Muscle of back (tissue), 11 donors: ENCODE results near the gene IDI1. TPM values are rescaled to one million over a fixed set of nuclear protein-coding genes. Genes with fewer than 3 reads are reported as not detected.

Source experiments
- DNase-seq, 3 donors: peaks; one replicate each; pipeline versions ENCODE4 v3.0.0 to v3.0.0-alpha.2; 2013
- polyA plus RNA-seq, 10 donors: library from polyadenylated mRNA; unstranded; fragments of 120-200 nt; gene quantifications; one replicate each; pipeline ENCODE4 v1.2.1, GENCODE V29; 2013; ENCODE audit not compliant: insufficient read length in 10 of 10

The IDI1 gene
- polyA plus RNA-seq, 10 donors: 30.7 to 58.0 (median 46.6) TPM

DNA sequence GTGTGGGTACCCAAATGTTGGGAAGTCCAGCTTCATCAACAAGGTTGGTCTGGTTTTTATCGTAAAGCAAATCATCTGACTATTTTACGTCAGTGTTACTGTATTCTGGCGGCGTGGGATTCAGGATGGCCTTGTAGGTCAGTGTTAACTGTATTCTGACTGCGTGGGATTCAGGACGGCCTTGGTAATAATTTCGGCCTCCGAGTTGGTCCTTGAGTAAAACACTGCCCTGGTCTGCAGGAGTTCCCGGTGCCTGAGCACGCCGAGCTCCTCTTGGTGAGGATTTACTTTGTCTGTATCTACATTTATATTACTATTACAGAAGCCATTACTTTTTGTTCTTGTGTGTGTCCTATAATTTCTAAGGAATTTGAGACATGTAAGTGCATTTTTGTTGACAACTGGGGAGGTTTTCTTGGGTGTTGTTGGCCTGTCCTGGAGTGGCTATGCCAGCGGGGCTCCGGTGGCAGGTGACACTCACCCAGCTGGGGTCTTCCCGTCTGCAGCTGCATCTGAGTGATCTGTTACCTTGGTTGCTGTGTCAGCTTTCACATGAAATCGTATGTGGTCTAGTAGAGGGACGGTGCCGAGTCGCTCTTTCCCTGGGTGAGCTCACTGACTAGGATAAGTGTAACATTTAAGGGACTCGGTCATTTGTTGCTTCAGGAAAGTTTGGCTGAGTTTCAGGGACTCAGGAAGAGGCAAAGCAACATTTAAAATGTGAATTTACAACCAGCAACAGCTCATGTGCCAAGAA lies 51.5 kb downstream of the IDI1 start:
- no peak for DNase-seq

DNA sequence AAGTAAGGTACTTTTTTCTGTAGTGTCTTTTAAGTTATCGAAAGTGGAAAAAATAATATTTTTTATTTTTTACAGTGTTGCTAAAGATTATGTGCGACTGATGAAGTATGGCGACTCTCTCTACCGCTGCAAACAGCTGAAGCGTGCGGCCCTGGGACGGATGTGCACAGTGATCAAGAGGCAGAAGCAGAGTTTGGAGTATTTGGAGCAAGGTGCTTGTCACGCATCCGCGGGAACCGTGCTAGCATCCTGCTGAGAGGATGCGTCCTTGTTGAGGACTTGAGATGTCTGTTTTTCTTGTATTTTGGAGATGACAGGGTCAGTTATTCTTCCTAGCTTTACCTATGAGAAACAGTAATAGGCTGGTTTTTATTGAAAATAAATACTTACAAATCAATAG lies 52.9 kb downstream of the IDI1 start:
- DNase-seq: no peak

DNA sequence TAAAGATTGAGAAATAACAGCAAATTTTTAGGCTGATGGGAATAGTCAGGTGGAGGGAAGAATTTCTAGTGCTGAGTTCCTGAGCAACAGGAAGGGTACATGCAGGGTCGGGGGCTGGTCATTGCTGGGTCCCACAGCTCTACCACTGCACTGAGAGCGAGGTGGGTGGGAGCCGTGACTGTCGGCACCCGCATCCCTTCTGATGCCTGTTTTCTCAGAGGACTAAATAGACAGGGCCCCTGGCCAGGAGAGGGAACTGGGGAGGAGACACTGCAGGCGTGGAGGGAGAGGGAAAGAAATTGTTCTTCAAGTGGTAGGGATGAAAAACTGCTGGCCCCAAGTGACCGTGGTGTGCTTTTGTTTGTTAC lies 53.4 kb downstream of the IDI1 start:
- DNase-seq: no peak

DNA sequence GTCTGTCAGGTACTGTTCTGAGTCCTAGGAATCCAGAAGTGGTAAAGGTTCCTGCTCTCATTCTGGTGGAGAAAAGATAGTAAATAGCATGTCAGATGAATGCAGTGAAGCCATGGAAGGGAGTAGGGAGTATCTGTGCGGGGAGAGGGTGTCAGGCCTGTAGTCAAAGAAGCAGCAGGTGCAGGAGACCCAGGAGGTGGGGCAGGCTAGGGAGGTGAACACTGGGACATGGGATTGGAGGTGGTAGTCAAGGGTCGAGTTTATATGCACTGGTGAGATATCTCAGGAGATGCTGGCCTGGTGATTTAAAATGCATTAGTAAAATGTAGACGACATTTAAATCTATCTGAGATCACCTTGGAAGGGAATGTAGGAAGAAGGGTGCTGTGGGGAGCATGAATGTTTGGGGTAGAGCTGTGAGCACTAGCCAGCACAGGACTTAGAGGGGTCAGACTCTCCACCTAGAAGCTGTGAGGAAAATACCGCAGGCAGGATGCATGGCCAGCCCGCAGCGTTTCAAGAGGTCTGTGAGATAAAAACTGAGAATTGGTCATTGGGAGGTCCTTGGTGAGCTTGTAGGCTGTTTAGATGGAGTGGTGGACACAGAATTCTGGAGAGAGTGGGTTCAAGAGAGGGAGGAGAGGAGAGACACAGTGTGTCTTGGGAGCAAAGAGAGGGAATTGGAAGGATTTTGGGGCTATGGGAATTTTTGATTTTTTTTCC lies 53.9 kb downstream of the IDI1 start:
- DNase-seq: no peak

DNA sequence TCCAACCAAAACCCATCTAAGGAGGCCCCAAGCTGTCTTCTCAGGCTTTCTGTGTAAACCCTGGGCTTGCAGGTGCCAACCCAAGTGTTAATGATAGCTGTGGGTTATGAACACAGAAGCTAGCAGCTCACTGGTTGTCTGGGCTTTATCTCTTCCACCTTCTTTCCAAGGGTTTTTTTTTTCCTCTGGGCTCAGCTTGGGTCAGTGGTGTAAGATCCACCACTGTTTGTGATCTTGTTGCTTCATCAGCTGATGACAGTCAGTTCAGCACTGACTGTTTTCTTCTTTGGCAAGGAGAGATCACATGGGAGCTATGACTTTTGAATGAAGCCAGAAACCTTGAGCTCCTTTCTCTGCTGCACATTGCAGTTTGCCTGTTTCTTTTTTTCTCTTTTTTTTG lies 56.0 kb downstream of the IDI1 start:
- DNase-seq: peak; percentile 17 to 36 (median 27)

DNA sequence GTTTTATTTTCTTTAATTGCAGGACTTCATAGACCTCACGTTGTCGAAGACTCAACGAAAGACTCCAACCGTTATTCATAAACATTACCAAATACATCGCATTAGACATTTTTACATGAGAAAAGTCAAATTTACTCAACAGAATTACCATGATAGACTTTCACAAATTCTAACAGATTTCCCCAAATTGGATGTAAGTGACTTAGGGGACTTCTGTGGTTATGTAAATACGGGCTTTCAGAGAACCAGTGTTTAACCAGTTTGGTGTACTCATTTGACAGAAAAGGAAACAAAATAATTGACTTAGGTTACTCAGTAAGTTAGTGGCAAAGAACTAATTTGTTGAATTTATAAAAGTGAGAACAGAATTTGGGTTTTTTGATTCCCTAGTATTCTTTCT lies 56.5 kb downstream of the IDI1 start:
- no peak for DNase-seq

DNA sequence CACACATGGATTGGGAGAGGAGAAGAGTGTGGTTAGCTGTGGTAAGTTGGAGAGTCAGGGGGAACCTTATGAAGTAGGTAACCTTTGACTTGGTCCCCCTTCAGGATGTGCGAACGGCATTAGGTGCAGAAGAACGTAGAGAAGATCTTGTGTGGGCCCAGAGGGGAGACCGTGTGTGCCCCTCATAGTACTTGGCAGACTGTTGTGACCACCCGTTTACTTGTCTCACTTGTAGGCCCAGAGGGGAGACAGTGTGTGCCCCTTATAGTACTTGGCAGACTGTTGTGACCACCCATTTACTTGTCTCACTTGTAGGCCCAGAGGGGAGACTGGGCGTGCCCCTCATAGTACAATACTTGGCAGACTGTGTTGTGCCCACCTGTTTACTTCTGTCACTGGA lies 58.1 kb downstream of the IDI1 start:
- no peak for DNase-seq

Other genes with a start within 250 kb of the IDI1 start
- 10 to 100 TPM; 47.9 to 81.4 (median 59.1) TPM for gene LARP4B, start 117.4 kb downstream of the IDI1 start, polyA plus RNA-seq
- 10 to 100 TPM; 37.4 to 55.4 (median 48.8) TPM for gene GTPBP4, start 60.7 kb downstream of the IDI1 start, polyA plus RNA-seq
- under 1 TPM in 1 of 10 donors, not detected in 9; 0.20 TPM for gene IDI2, start 23.3 kb downstream of the IDI1 start, polyA plus RNA-seq
- gene WDR37, start 7.3 kb upstream of the IDI1 start, polyA plus RNA-seq: 10 to 100 TPM in 9 of 10 donors, 1 to 10 TPM in 1; 8.6 to 13.0 (median 10.7) TPM